BJ (cell line): ENCODE measurements around the gene GRN. TPM values are rescaled to one million over a fixed set of nuclear protein-coding genes. Genes with fewer than 3 reads are reported as not detected.

Experiments
- CTCF ChIA-PET: fragments of 350-600 bp; formaldehyde crosslinking; extraction: SDS; loops from one replicate; lab custom pipeline; 2021; ENCODE audit warnings: antibody characterized with exemption, inconsistent platforms; lab: Yijun Ruan, JAX
- POLR2A ChIA-PET: fragments of 300-600 bp; sonication (Branson Sonifier 250); formaldehyde crosslinking; extraction: SDS; loops from one replicate; lab custom pipeline; 2021; ENCODE audit warnings: antibody characterized with exemption; lab: Charles Lee
- DNase-seq: peaks from one replicate; pipeline ENCODE4 v3.0.0-alpha.2; 2011; ENCODE audit warnings: low read depth
- H3K27me3 ChIP-seq: 2 replicates; pipeline ENCODE4 v1.6.0; 2011; ENCODE audit warnings: low read length; ENCODE audit not compliant: control insufficient read depth, insufficient read depth
- H3K36me3 ChIP-seq: 2 replicates; pipeline ENCODE4 v1.5.1; 2011; ENCODE audit warnings: low read length; ENCODE audit not compliant: control insufficient read depth, insufficient read depth
- H3K4me3 ChIP-seq: 2 replicates; pipeline ENCODE4 v1.5.1; 2011; ENCODE audit warnings: low read depth, mild to moderate bottlenecking, control low read depth, low read length
- CTCF ChIP-seq: IDR thresholded peaks from 2 replicates; pipeline ENCODE4 v1.5.1; 2011; ENCODE audit warnings: low read depth, mild to moderate bottlenecking, control low read depth, inconsistent platforms, low read length, moderate library complexity; ENCODE audit not compliant: insufficient read depth
- polyA minus RNA-seq: library from RNA; depleted of rRNA, polyadenylated mRNA; stranded (reverse); fragments of >200 nt; gene quantifications from 2 replicates; pipeline ENCODE4 v1.2.3, GENCODE V29; 2011; rRNA and poly(A)+ RNA removed
- polyA plus RNA-seq: library from polyadenylated mRNA; depleted of rRNA; stranded (reverse); fragments of >200 nt; gene quantifications from 2 replicates; pipeline ENCODE4 v1.2.3, GENCODE V29; 2011; rRNA removed

GRN gene
- polyA plus RNA-seq (213 and 581 TPM in 2 replicates), polyA minus RNA-seq (76.5 and 77.8 TPM in 2 replicates)

- no peak for TF ChIP-seq CTCF
- no peaks in the 10 kb centered on the region for H3K27me3 ChIP-seq
- POLR2A ChIA-PET: interaction anchor here (0.8 kb wide), 1 partner anchor 18 kb away, joined by 3 read pairs; no protein-coding TSS in a partner anchor
- CTCF ChIA-PET: interaction anchor here (0.5 to 3.3 kb wide), 22 partner anchors 9 to 759 kb away, joined by 3 to 28 read pairs (median 4); partner anchors contain the start of genes FAM171A2 and UBTF
- peak; percentile 96 for DNase-seq
- peak within 1 kb of the TSS; percentile 87 for H3K4me3 ChIP-seq
- H3K36me3 ChIP-seq: peaks cover 4% of the 10 kb centered on the region
Observed at GRCh38 chr17:44344939-44345453, at the start of gene GRN. GRN (plus strand) TSS chr17:44345302; CDS start chr17:44349165, 3,863 bp downstream.

- no peaks in the 10 kb centered on the region for H3K36me3 ChIP-seq
- DNase-seq: no peak
- H3K4me3 ChIP-seq: no peak overlapping the region
- H3K27me3 ChIP-seq: no peaks in the 10 kb centered on the region; the same call in none of the 2 replicates
- POLR2A ChIA-PET: no interaction called here
- CTCF ChIA-PET: interaction anchor here (0.8 kb wide), 1 partner anchor 33 kb away, joined by 3 read pairs; no protein-coding TSS in a partner anchor
- TF ChIP-seq CTCF: no peak
Observed at GRCh38 chr17:44297975-44298374, 47.1 kb upstream of the GRN start.

GRCh38 chr17:44304651-44305050 is 40.5 kb upstream of the GRN start:
- Histone ChIP-seq H3K4me3 (no peak overlapping the region), H3K27me3 (peaks cover 9% of the 10 kb centered on the region), H3K36me3 (no peaks in the 10 kb centered on the region)
- CTCF ChIA-PET: no interaction called here
- POLR2A ChIA-PET: no interaction called here
- DNase-seq: no peak
- TF ChIP-seq CTCF: no peak

GRCh38 chr17:44307387-44308186 is 37.5 kb upstream of the GRN start:
- Histone ChIP-seq H3K36me3 (no peaks in the 10 kb centered on the region), H3K4me3 (peak overlapping the region; percentile 48), H3K27me3 (peaks cover 9% of the 10 kb centered on the region)
- POLR2A ChIA-PET: interaction anchor here (0.6 kb wide), 1 partner anchor 840 kb away, joined by 3 read pairs; the partner anchor contains the start of gene HEXIM1
- CTCF ChIA-PET: interaction anchor here (0.8 to 1.0 kb wide), 2 partner anchors 23 to 86 kb away, joined by 3 to 7 read pairs; no protein-coding TSS in a partner anchor
- TF ChIP-seq CTCF: no peak
- no peak for DNase-seq

- H3K36me3 ChIP-seq: no peaks in the 10 kb centered on the region
- CTCF ChIA-PET: interaction anchor here (0.8 to 1.2 kb wide), 3 partner anchors 8 to 87 kb away, joined by 3 to 7 read pairs (median 3); no protein-coding TSS in a partner anchor
- no peak for TF ChIP-seq CTCF
- peak within 1 kb of the TSS; percentile 48 for H3K4me3 ChIP-seq
- POLR2A ChIA-PET: interaction anchor here (0.6 kb wide), 1 partner anchor 840 kb away, joined by 3 read pairs; the partner anchor contains the start of gene HEXIM1
- peaks cover 9% of the 10 kb centered on the region for H3K27me3 ChIP-seq
- DNase-seq: no peak
Observed at GRCh38 chr17:44308320-44308818, 36.7 kb upstream of the GRN start, which contains the start of gene RUNDC3A. RUNDC3A (plus strand) TSS chr17:44308601; CDS start chr17:44308833, 232 bp downstream.
